Parathyroid adenoma (tissue), 2 donors: ENCODE measurements around the gene DSCAML1.

ENCODE experiments used
- H2AFZ ChIP-seq: fragments of 300-600 bp; sonication (generic); one replicate; pipeline ENCODE4 v1.7.0; 2017; ENCODE audit warnings: antibody characterized with exemption, mild to moderate bottlenecking
- H3K27ac ChIP-seq: fragments of 300-600 bp; sonication (generic); one replicate; pipeline ENCODE4 v1.7.0; 2017
- H3K27me3 ChIP-seq: fragments of 300-600 bp; sonication (generic); one replicate; pipeline ENCODE4 v1.7.0; 2017; ENCODE audit warnings: low read length; ENCODE audit not compliant: control insufficient read depth, insufficient read depth
- H3K36me3 ChIP-seq: fragments of 300-600 bp; sonication (generic); one replicate; pipeline ENCODE4 v1.7.0; 2017; ENCODE audit warnings: low read length; ENCODE audit not compliant: control insufficient read depth, insufficient read depth
- H3K4me1 ChIP-seq: fragments of 300-600 bp; sonication (generic); one replicate; pipeline ENCODE4 v1.7.0; 2017; ENCODE audit warnings: control low read depth
- H3K4me2 ChIP-seq: fragments of 300-600 bp; sonication (generic); one replicate; pipeline ENCODE4 v1.7.0; 2017; ENCODE audit warnings: low read length
- H3K4me3 ChIP-seq: fragments of 300-600 bp; sonication (generic); one replicate; pipeline ENCODE4 v1.7.0; 2017; ENCODE audit warnings: low read depth, low read length
- H3K79me2 ChIP-seq: fragments of 300-600 bp; sonication (generic); one replicate; pipeline ENCODE4 v1.7.0; 2017; ENCODE audit warnings: control low read depth
- H3K9ac ChIP-seq: fragments of 300-600 bp; sonication (generic); one replicate; pipeline ENCODE4 v1.7.0; 2017; ENCODE audit warnings: mild to moderate bottlenecking
- H3K9me3 ChIP-seq: fragments of 300-600 bp; sonication (generic); one replicate; pipeline ENCODE4 v1.7.0; 2017; ENCODE audit warnings: low read length; ENCODE audit not compliant: control insufficient read depth
- TF ChIP-seq, protein P1 (sequence below): fragments of 300-600 bp; sonication (generic); IDR thresholded peaks from one replicate; pipeline ENCODE4 v1.7.0; 2017; ENCODE audit warnings: antibody characterized with exemption, mild to moderate bottlenecking
- donor health status: primary hyperparathyroidism.

Gene DSCAML1

GRCh38 chr11:117548876-117549275 is 248.1 kb downstream of the DSCAML1 start:
- H3K4me2 ChIP-seq = no peak overlapping the region
- H2AFZ ChIP-seq = no peak overlapping the region
- H3K4me3 ChIP-seq = no peak overlapping the region
- TF ChIP-seq, protein P1, sequence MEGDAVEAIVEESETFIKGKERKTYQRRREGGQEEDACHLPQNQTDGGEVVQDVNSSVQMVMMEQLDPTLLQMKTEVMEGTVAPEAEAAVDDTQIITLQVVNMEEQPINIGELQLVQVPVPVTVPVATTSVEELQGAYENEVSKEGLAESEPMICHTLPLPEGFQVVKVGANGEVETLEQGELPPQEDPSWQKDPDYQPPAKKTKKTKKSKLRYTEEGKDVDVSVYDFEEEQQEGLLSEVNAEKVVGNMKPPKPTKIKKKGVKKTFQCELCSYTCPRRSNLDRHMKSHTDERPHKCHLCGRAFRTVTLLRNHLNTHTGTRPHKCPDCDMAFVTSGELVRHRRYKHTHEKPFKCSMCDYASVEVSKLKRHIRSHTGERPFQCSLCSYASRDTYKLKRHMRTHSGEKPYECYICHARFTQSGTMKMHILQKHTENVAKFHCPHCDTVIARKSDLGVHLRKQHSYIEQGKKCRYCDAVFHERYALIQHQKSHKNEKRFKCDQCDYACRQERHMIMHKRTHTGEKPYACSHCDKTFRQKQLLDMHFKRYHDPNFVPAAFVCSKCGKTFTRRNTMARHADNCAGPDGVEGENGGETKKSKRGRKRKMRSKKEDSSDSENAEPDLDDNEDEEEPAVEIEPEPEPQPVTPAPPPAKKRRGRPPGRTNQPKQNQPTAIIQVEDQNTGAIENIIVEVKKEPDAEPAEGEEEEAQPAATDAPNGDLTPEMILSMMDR = no peak
- H3K79me2 ChIP-seq = no peaks in the 10 kb centered on the region
- no peak overlapping the region for H3K27ac ChIP-seq
- H3K9ac ChIP-seq = no peak overlapping the region
- no peaks in the 10 kb centered on the region for H3K9me3 ChIP-seq
- no peaks in the 10 kb centered on the region for H3K27me3 ChIP-seq
- H3K36me3 ChIP-seq = no peaks in the 10 kb centered on the region
- H3K4me1 ChIP-seq = no peaks in the 10 kb centered on the region

GRCh38 chr11:117547946-117548345 is 249.1 kb downstream of the DSCAML1 start:
- Histone ChIP-seq H3K27me3 (no peaks in the 10 kb centered on the region), H3K4me2 (no peak overlapping the region), H3K79me2 (no peaks in the 10 kb centered on the region), H3K9ac (no peak overlapping the region), H3K9me3 (no peaks in the 10 kb centered on the region), H2AFZ (no peak overlapping the region), H3K4me1 (no peaks in the 10 kb centered on the region), H3K4me3 (no peak overlapping the region), H3K36me3 (no peaks in the 10 kb centered on the region), H3K27ac (no peak overlapping the region)
- TF ChIP-seq, protein P1 = no peak

GRCh38 chr11:117547195-117547850 is 249.7 kb downstream of the DSCAML1 start:
- no peak overlapping the region for H2AFZ ChIP-seq
- H3K4me1 ChIP-seq = no peaks in the 10 kb centered on the region
- no peak overlapping the region for H3K27ac ChIP-seq

DNA sequence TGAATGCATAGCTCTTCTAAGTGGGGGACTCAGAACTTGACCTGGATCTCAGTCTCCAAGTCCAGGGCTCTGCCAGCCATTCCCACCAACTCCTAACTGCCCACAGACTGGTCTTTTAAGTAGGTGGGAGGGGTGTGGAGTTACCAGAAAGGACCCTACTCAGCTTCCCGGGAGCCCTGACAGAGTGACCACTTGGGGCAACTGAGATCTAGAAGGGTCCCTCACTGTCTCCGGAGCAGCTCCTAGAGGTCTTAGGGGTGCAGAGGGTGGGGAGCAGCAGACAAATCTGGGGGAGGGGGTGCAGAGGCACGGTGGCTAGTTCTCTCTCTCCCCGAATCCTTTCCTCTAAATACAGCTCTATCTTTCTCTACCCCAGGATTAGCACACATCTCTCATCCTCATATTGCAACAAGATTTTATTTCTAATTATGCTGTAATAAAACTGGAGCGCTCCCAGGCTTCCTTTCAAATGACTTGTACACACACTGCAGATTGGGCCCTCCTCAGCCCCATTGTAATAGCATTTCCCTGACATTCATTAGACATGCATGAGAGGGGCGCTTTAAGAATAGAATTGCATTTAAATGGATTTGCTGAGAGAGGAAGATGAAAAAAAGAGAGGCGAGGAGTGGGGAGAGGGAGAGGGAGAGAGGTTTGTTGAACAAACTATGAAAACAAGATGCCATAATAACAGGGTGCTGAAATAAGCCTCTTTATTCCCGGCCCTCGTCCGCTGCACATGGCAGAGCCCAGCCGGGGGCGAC is 250.4 kb downstream of the DSCAML1 start:
- no peaks in the 10 kb centered on the region for H3K79me2 ChIP-seq
- H3K4me2 ChIP-seq = no peak overlapping the region
- no peaks in the 10 kb centered on the region for H3K27me3 ChIP-seq
- H3K27ac ChIP-seq = no peak overlapping the region
- H3K36me3 ChIP-seq = no peaks in the 10 kb centered on the region
- H3K4me3 ChIP-seq = no peak overlapping the region
- H3K9ac ChIP-seq = no peak overlapping the region
- TF ChIP-seq, protein P1 = no peak
- no peak overlapping the region for H2AFZ ChIP-seq
- H3K9me3 ChIP-seq = no peaks in the 10 kb centered on the region
- no peaks in the 10 kb centered on the region for H3K4me1 ChIP-seq

More at GRCh38 chr11:117547195-117547850, 249.7 kb downstream of the DSCAML1 start:
- no peak overlapping the region for H3K4me2 ChIP-seq
- no peaks in the 10 kb centered on the region for H3K79me2 ChIP-seq
- no peak overlapping the region for H3K9ac ChIP-seq
- TF ChIP-seq, protein P1 = no peak
- H3K27me3 ChIP-seq = no peaks in the 10 kb centered on the region
- H3K9me3 ChIP-seq = no peaks in the 10 kb centered on the region
- no peak overlapping the region for H3K4me3 ChIP-seq
- H3K36me3 ChIP-seq = no peaks in the 10 kb centered on the region
